Measurements from ENCODE around the gene STXBP3.
A peak's percentile ranks its signal among the peaks of the same experiment; 100 is the strongest.
"Not testable (repeated sequence)": the region's sequence is repeated elsewhere in the genome, so short reads cannot be mapped to it uniquely, and the experiment has no call there.

The STXBP3 gene

GRCh38 chr1:108729481-108729880 is 17.0 kb upstream of the STXBP3 start:
- no peak for DNase-seq

GRCh38 chr1:108732398-108732797 is 14.1 kb upstream of the STXBP3 start:
- DNase-seq, result no peak

DNA sequence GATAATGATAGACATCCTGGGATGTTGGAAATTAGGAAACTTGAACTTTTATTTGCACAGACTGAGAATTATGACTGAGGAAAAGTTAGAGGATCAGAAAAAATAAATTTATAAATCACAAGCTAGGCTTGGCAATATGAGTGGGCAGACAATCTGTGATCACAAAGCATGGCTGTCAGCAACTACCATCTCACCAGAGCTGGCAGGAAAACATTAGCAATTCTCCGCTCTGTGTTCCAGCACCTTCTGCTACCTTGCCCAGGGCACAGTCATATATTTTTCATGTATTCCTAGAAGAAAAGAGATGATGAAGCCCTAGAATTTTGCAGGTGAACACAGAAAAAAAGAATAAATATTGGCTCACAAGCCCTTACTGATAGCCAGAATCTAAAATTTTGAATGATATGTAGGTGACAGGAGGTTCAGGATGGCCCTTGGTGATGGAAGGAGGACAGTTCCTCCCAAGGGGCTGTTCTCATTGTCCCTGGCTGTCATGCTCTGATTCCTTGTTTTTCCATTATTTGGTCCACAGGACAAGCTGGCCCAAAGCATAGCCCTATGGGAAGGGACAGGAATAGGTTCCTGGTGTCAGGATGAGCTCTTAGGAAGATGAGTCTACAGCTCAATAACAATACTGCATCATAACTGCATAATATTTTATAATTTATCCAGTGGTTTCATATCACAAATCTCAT is 12.2 kb upstream of the STXBP3 start:
- no peak for DNase-seq

DNA sequence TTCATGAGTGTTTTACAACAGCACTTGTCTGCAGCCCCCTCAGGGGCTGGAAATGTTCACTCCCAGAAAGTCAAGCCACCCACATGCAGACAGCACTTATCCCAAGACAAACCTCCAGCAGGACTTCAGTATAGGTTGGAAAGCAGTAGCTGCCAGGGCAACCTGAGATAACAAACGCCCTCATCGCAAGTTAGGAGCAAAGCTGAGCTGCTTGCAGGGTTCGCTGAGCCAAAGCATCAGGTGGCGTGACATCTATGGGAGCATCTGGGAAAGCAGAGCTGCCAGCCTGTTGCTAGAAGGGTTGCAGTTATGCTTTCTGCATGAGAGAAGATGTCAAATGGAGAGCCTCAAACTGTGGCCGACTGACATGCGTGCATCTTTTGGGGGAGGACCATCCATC is 4.2 kb upstream of the STXBP3 start:
- DNase-seq, result no peak

GRCh38 chr1:108745980-108746381 is 493 bp upstream of the STXBP3 start:
- DNase-seq, result no peak

- peak; percentile 21 to 25 for DNase-seq
Observed at GRCh38 chr1:108747171-108747850, 837 bp downstream of the STXBP3 start.

- no peak for DNase-seq
Observed at GRCh38 chr1:108747898-108748297, 1.4 kb downstream of the STXBP3 start.

- no peak for DNase-seq
Observed at GRCh38 chr1:108749081-108749480, 2.6 kb downstream of the STXBP3 start.

DNA sequence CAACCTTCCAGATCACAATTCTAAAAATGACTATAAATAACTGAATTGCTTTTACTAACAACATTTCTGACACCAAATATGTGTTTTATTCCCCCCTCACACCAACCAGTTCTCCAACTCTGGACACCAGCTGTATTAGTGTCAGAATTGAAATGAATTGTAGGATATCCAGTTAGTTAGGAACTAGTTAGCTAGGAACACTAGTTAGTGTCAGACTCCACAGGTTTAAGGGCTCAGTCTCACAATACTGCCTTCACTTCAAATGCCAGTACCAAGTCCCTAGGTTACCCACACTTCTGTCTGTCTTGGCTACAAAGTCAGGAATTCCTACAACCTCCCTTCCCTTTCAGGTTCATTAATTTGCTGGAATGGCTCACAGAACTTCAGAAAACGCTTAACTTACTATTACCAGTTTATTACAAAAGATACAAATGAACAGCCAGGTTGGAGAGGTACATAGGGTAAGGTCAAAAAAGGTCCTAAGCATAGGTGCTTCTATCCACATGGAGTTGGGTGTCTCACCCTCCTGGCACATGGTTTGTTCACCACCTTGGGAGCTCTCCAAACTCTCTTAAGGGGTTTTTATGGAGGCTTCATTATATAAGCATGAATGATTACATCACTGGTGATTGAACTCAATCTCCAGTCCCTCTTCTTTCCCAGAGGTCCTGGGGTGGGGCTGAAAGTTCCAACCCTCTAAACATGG is 4.2 kb downstream of the STXBP3 start:
- DNase-seq, result no peak

DNA sequence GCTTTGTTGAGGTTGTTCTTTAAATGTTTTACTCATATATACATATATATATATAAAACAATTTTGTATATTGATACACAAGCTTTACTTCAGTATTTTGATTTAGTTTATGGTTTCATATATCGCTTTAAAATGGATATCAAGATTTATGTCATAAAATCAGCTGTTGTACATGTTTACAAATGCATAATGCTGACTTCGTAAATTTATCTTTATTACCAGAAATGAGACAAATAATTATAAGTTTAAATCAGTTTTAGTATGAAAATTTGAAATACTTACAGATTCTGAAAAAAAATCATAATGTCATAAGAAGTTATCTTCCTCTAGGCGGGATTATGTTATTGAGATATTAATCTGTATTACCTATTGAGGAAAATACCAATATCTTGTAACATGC is 6.9 kb downstream of the STXBP3 start:
- no peak for DNase-seq

GRCh38 chr1:108758796-108759195 is 12.3 kb downstream of the STXBP3 start:
- DNase-seq, result no peak

GRCh38 chr1:108767115-108767514 is 20.6 kb downstream of the STXBP3 start:
- no peak for DNase-seq

- DNase-seq, result no peak
Observed at GRCh38 chr1:108767708-108768107, 21.2 kb downstream of the STXBP3 start.

DNA sequence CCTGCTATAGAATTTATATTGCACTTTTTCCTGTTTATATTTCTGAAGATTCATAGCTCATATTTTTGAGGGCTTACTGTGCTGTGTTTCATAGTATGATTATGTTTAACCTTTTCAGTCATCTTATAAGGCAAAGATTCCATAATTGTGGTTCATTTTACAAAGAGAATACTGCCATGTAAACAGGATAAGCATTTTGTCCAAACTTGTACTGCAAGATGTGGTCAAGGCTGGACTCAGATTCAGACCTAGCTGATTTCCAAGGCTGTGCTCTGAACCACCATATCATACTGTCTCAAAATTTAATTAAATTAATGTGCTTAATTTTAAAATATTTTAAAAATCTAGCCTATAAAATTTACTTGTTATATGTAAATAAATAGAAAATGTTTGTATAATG is 31.4 kb downstream of the STXBP3 start:
- no peak for DNase-seq

DNA sequence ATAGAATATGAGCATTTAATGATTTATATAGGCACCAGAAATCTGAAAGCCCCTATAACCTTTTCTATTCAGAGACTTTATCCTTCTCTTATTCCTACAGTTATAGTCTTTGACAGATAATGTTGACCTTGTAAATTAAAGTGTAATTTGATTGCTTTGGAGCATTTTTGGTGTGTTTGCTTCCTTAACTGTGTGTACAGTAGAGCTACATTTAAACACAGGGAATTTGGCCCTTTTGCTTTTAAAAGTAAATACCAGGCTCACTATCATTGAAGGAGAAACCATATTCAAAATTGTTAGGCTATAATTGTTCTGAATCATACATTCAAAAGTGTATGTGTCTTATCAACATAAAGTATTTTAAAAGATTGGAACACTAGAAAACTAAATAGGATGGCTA is 33.0 kb downstream of the STXBP3 start:
- DNase-seq, result no peak

- no peak for DNase-seq
Observed at GRCh38 chr1:108780937-108781574, 34.6 kb downstream of the STXBP3 start.

DNA sequence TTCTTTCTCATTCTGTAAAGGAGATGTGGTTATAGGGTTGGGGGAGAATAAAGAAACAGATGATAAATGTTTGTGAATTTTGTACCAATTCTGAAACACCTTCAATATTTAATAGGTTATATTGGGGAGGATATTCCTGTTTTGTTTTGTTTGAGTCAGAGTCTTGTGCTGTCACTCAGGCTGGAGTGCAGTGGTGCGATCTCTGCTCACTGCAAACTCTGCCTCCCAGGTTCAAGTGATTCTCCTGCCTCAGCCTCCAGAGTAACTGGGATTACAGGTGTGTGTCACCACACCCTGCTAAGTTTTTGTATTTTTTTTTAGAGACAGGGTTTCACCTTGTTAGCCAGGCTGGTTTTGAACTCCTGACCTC is 35.1 kb downstream of the STXBP3 start:
- DNase-seq, result not testable (repeated sequence)

GRCh38 chr1:108785264-108785663 is 38.8 kb downstream of the STXBP3 start:
- DNase-seq, result no peak

- DNase-seq, result no peak
Observed at GRCh38 chr1:108785880-108786279, 39.4 kb downstream of the STXBP3 start.

GRCh38 chr1:108791790-108792189 is 45.3 kb downstream of the STXBP3 start:
- no peak for DNase-seq

DNA sequence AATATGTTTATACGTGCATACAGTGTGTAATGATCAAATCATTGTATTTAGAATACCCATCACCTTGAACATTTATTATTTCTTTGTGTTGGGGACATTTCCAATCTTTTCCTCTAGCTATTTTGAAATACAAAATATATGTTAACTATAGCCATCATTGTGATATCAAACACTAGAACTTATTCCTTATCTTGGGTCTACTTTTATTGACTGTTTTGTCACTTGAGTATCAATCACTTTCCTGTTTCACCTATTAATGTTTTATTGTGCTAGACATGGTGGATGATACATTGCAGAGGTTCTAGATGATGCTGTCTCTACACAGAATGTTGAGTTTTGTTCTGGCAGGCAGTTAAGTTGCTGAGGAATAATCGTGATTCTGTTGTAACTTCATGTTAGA is 45.9 kb downstream of the STXBP3 start:
- DNase-seq, result no peak

- DNase-seq, result no peak
Observed at GRCh38 chr1:108799001-108799400, 52.5 kb downstream of the STXBP3 start.

- DNase-seq, result no peak
Observed at GRCh38 chr1:108801101-108801500, 54.6 kb downstream of the STXBP3 start.

GRCh38 chr1:108803548-108803947 is 57.1 kb downstream of the STXBP3 start:
- no peak for DNase-seq

Data from stimulated activated CD4-positive, alpha-beta T cell treated with anti-CD3 and anti-CD28 coated beads, Interleukin-2, amount 100 ng/mL, for 48 hours (primary cell).